ENCODE measurements around the gene COX4I2.
"Not testable (repeated sequence)": the region's sequence is repeated elsewhere in the genome, so short reads cannot be mapped to it uniquely, and the experiment has no call there.

COX4I2 gene

GRCh38 chr20:31607640-31608250 is 30.0 kb upstream of the COX4I2 start:
- no peak for DNase-seq (ENCODE audit: low read depth)

DNA sequence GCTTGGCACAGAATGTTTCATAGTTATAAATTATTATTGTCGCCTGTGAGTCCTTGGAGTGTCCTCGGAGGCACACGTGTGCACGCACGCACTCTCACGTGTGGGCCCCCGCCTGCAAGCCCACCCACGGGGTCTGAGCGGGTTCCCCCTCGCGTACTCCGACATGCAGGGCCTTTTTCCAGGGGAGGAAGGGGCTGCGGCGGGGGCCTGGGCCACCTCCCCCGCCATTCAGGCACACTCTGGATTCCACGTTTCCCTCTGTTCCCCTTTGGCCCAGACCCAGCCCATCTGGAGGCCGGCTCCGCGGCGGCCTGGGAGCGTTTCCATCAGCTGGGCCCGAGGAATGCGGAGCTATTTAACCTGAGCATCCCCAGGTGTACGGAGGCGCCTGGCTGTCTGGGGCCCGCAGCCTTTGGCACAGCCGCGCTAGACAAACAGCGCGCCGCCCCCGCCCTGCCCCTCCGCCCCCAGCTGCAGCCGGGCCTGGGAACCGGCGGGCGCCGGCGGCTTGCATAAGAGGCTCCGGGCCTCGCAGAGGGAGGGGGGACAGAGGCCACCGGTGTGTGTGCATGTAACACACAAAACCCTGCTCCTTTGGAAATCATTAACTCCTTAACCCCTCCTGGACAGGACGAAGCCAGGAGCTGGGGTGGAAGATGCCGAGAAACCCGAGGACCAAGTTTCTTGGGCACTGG is 29.3 kb upstream of the COX4I2 start:
- no peak for DNase-seq (ENCODE audit: low read depth)

- DNase-seq (ENCODE audit: low read depth) = not testable (repeated sequence)
Measured at GRCh38 chr20:31612271-31612640, 25.5 kb upstream of the COX4I2 start.

DNA sequence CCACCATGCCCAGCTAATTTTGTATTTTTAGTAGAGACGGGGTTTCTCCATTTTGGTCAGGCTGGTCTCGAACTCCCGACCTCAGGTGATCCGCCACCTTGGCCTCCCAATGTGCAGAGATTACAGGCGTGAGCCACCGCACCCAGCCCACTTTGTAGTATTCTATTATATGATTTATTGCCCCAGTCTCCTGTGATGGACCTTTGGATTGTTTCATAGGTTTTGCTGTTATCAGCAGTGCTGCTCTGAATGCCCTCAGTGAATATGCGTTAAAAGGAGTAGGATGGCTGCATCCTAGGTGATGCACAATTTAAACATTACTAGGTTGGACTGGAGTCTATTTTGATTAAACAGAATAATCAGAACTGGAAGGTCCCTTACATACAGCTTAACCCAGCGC is 22.3 kb upstream of the COX4I2 start:
- DNase-seq (ENCODE audit: low read depth) = no peak

- no peak for DNase-seq (ENCODE audit: low read depth)
Measured at GRCh38 chr20:31617432-31618104, 20.1 kb upstream of the COX4I2 start.

DNA sequence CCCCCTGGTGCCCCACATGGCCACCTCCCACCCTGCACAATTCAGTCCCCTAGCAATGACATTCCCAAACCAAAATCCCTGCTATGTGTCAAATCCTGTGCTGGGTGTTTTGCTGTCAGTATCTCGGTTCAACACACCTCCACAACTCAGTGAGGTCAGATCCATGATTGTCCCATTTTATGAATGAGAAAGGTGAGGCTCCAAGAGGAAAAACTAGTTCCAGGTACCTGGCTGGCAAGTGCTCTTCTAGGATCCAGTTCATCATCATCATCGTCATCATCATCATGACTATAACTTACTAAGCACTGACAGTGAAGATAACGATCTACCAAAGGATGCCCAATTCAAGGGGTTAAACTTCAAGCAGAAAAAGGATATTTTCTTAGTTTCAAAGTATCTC is 17.5 kb upstream of the COX4I2 start:
- no peak for DNase-seq (ENCODE audit: low read depth)

- not testable (repeated sequence) for DNase-seq (ENCODE audit: low read depth)
Measured at GRCh38 chr20:31623123-31623505, 14.6 kb upstream of the COX4I2 start.

DNA sequence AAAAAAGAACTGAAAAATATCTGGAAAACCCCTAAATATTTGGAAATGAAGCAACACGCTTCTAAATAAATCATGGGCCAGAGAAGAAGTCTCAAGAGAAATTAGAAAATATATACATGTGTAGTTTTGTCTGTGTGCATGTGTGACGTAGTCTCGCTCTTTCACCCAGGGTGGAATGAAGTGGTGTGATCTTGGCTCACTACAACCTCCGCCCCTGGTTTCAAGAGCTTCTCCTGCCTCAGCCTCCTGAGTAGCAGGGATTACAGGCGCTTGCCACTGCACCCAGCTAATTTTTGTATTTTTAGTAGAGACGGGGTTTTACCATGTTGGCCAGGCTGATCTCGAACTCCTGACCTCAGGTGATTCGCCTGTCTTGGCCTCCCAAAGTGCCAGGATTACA is 11.2 kb upstream of the COX4I2 start:
- not testable (repeated sequence) for DNase-seq (ENCODE audit: low read depth)

DNA sequence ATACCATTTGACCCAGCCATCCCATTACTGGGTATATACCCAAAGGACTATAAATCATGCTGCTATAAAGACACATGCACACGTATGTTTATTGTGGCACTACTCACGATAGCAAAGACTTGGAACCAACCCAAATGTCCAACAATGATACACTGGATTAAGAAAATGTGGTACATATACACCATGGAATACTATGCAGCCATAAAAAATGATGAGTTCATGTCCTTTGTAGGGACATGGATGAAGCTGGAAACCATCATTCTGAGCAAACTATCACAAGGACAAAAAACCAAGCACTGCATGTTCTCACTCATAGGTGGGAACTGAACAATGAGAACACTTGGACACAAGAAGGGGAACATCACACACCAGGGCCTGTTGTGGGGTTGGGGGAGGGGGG is 9.7 kb upstream of the COX4I2 start:
- not testable (repeated sequence) for DNase-seq (ENCODE audit: low read depth)

- DNase-seq (ENCODE audit: low read depth) = no peak
Measured at GRCh38 chr20:31630187-31630790, 7.4 kb upstream of the COX4I2 start.

- no peak for DNase-seq (ENCODE audit: low read depth)
Measured at GRCh38 chr20:31632548-31633338, 5.0 kb upstream of the COX4I2 start.

- DNase-seq (ENCODE audit: low read depth) = no peak
Measured at GRCh38 chr20:31633339-31633914, 4.3 kb upstream of the COX4I2 start.

- DNase-seq (ENCODE audit: low read depth) = no peak
Measured at GRCh38 chr20:31638317-31638716, 605 bp downstream of the COX4I2 start.

DNA sequence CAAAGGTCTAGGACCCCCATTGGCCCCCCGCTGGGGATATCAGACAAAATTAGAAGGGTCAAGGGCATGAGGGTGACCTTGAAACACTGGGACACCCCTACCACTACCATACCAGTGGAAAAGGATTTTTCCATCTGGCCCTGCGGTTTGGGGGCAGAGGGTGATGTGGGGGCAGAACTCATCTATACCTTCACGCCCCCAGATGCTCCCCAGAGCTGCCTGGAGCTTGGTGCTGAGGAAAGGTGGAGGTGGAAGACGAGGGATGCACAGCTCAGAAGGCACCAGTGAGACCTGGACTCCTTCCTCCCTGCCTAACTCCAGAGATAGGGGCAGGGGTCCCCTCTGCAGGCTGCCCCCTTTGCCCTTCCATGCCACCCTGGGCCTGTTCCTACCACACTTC is 1.1 kb downstream of the COX4I2 start:
- DNase-seq (ENCODE audit: low read depth) = no peak

GRCh38 chr20:31640259-31640658 is 2.5 kb downstream of the COX4I2 start:
- DNase-seq (ENCODE audit: low read depth) = no peak

GRCh38 chr20:31641391-31641790 is 3.7 kb downstream of the COX4I2 start:
- DNase-seq (ENCODE audit: low read depth) = no peak

- no peak for DNase-seq (ENCODE audit: low read depth)
Measured at GRCh38 chr20:31642837-31643236, 5.1 kb downstream of the COX4I2 start.

DNA sequence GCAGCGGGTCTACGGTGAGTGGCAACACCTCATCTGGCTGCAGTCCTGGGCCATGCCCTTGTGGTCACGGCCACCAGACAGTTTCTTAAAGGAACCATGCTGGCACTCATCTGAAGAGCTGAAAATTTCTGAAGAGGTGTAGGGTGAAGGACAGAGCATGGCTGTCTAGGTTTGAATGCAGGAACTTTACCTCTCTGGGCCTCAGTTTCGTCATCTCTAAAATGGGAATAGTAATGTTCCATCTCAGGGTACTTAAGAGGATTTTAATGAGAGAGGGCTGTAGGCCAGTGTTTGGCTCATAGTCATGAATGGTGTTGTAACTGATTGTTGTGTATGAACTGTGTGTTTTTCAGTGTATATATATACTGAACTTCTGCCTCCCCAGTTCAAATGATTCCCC is 5.8 kb downstream of the COX4I2 start:
- DNase-seq (ENCODE audit: low read depth) = no peak

GRCh38 chr20:31644701-31645100 is 7.0 kb downstream of the COX4I2 start:
- DNase-seq (ENCODE audit: low read depth) = no peak

GRCh38 chr20:31648104-31648503 is 10.4 kb downstream of the COX4I2 start:
- not testable (repeated sequence) for DNase-seq (ENCODE audit: low read depth)

GRCh38 chr20:31652917-31653396 is 15.2 kb downstream of the COX4I2 start:
- no peak for DNase-seq (ENCODE audit: low read depth)

GRCh38 chr20:31653561-31653960 is 15.8 kb downstream of the COX4I2 start:
- no peak for DNase-seq (ENCODE audit: low read depth)
